H1 (cell line): Measurements from ENCODE around the gene TEX14. TPM values are rescaled to one million over a fixed set of nuclear protein-coding genes. Genes with fewer than 3 reads are reported as not detected.

Experiments
- CTCF ChIA-PET: fragments of 300-600 bp; sonication (Branson Sonifier 250); formaldehyde crosslinking; loops from one replicate; lab custom pipeline; 2021; ENCODE audit not compliant: partially characterized antibody; lab: Charles Lee
- POLR2A ChIA-PET: fragments of 300-600 bp; sonication (Branson Sonifier 250); formaldehyde crosslinking; loops from one replicate; lab custom pipeline; 2021; ENCODE audit warnings: inconsistent platforms; ENCODE audit not compliant: partially characterized antibody; lab: Charles Lee
- DNase-seq, 2 experiments: peaks; one replicate each; pipeline versions ENCODE4 v3.0.0 to v3.0.0-alpha.2; 2010 to 2022; ENCODE audit warnings: low spot score in 2 of 2, low read depth in 1 of 2, mixed read lengths in 1 of 2
- FAIRE-seq: peaks from 2 replicates; lab custom pipeline; 2011; peaks lifted over from hg19 to GRCh38; lab: Jason Lieb, UNC
- H2AFZ ChIP-seq: 2 replicates; pipeline ENCODE4 v1.8.1; 2012; ENCODE audit warnings: low read length, inconsistent platforms
- H2AK5ac ChIP-seq: 2 replicates; pipeline ENCODE4 v1.6.1; 2013; ENCODE audit warnings: low read depth, low read length
- H2BK120ac ChIP-seq: replicated peaks from 2 replicates; pipeline ENCODE3; 2013; ENCODE audit warnings: low read depth, low read length, inconsistent platforms
- H2BK12ac ChIP-seq: 2 replicates; pipeline ENCODE4 v1.6.1; 2013; ENCODE audit warnings: low read depth, low read length
- H2BK15ac ChIP-seq: 2 replicates; pipeline ENCODE4 v1.6.1; 2013; ENCODE audit warnings: low read length
- H2BK20ac ChIP-seq: 2 replicates; pipeline ENCODE4 v1.6.1; 2013; ENCODE audit warnings: low read length
- H2BK5ac ChIP-seq: 2 replicates; pipeline ENCODE4 v1.6.1; 2013; ENCODE audit warnings: low read depth, low read length
- H3K14ac ChIP-seq: 2 replicates; pipeline ENCODE4 v1.6.1; 2013; ENCODE audit warnings: inconsistent platforms; ENCODE audit not compliant: insufficient read length
- H3K18ac ChIP-seq: 2 replicates; pipeline ENCODE4 v1.6.1; 2013; ENCODE audit warnings: low read length; ENCODE audit errors: extremely low read depth
- H3K23ac ChIP-seq: 2 replicates; pipeline ENCODE4 v1.6.1; 2013; ENCODE audit warnings: inconsistent platforms; ENCODE audit not compliant: insufficient read length
- H3K23me2 ChIP-seq: 2 replicates; pipeline ENCODE4 v1.6.1; 2013; ENCODE audit warnings: low read depth, low read length
- H3K27ac ChIP-seq: 2 replicates; pipeline ENCODE4 v1.6.1; 2011; ENCODE audit warnings: low read depth, low read length, inconsistent platforms
- H3K27me3 ChIP-seq, 4 experiments: replicated peaks in 1 of 4; 1 replicate in 1 of 4; 2 replicates in 3 of 4; pipeline versions ENCODE4 v1.6.1 to v1.8.1; 2011 to 2013; ENCODE audit warnings: low read length in 3 of 4, mild to moderate bottlenecking in 3 of 4, inconsistent platforms in 2 of 4, mixed read lengths in 2 of 4, moderate library complexity in 1 of 4; ENCODE audit not compliant: control insufficient read depth in 3 of 4, insufficient read depth in 3 of 4; ENCODE audit errors: extremely low read depth in 1 of 4
- H3K36me3 ChIP-seq, 4 experiments: 2 replicates each; pipeline versions ENCODE4 v1.6.1 to v1.8.1; 2011 to 2013; ENCODE audit warnings: mild to moderate bottlenecking in 4 of 4, low read length in 3 of 4, moderate library complexity in 2 of 4, control low read depth in 1 of 4, inconsistent platforms in 1 of 4; ENCODE audit not compliant: insufficient read depth in 4 of 4, control insufficient read depth in 2 of 4
- H3K4ac ChIP-seq: replicated peaks from 2 replicates; pipeline ENCODE3; 2013; ENCODE audit warnings: low read length, low read depth, mixed read lengths, inconsistent platforms; ENCODE audit not compliant: insufficient read length
- H3K4me1 ChIP-seq, 4 experiments: replicated peaks in 1 of 4; 1 replicate in 1 of 4; 2 replicates in 3 of 4; pipeline versions ENCODE4 v1.6.1 to v1.8.1; 2011 to 2013; ENCODE audit warnings: low read length in 3 of 4, inconsistent platforms in 2 of 4, mixed read lengths in 1 of 4; ENCODE audit not compliant: insufficient read depth in 4 of 4, control insufficient read depth in 3 of 4
- H3K4me2 ChIP-seq, 2 experiments: 2 replicates each; pipeline versions ENCODE4 v1.6.1 to v1.8.1; 2011 to 2013; ENCODE audit warnings: low read depth in 2 of 2, low read length in 2 of 2, control low read depth in 1 of 2, inconsistent platforms in 1 of 2, mild to moderate bottlenecking in 1 of 2; ENCODE audit not compliant: insufficient read depth in 1 of 2
- H3K4me3 ChIP-seq, 4 experiments: fragments of 200-600, 300-600 bp in 1 of 4; sonication (generic), shearing (Covaris generic), sonication (Bioruptor Twin) in 1 of 4; 2 replicates each; pipeline versions ENCODE4 v1.5.1 to v1.8.1; 2011 to 2016; ENCODE audit warnings: low read length in 4 of 4, low read depth in 3 of 4, control low read depth in 2 of 4, inconsistent platforms in 2 of 4, mild to moderate bottlenecking in 2 of 4, mixed read lengths in 1 of 4, moderate library complexity in 1 of 4; ENCODE audit not compliant: insufficient read depth in 2 of 4; ENCODE audit errors: extremely low read depth in 1 of 4
- H3K56ac ChIP-seq: replicated peaks from 2 replicates; pipeline ENCODE3; 2013; ENCODE audit warnings: low read depth, mild to moderate bottlenecking, mixed read lengths, low read length, inconsistent platforms; ENCODE audit not compliant: insufficient read length
- H3K79me1 ChIP-seq: 2 replicates; pipeline ENCODE4 v1.6.1; 2013; ENCODE audit warnings: low read depth, low read length, control low read depth
- H3K79me2 ChIP-seq, 2 experiments: 2 replicates each; pipeline versions ENCODE4 v1.6.1 to v1.8.1; 2012 to 2013; ENCODE audit warnings: low read length in 2 of 2, mild to moderate bottlenecking in 2 of 2, inconsistent platforms in 1 of 2; ENCODE audit not compliant: insufficient read depth in 2 of 2, control insufficient read depth in 1 of 2
- H3K9ac ChIP-seq, 4 experiments: replicated peaks in 1 of 4; 1 replicate in 1 of 4; 2 replicates in 3 of 4; pipeline versions ENCODE4 v1.6.1 to v1.8.1; 2011 to 2013; ENCODE audit warnings: low read depth in 3 of 4, low read length in 3 of 4, control low read depth in 2 of 4, mild to moderate bottlenecking in 2 of 4, moderate library complexity in 2 of 4, inconsistent platforms in 1 of 4; ENCODE audit errors: extremely low read depth in 1 of 4
- H3K9me3 ChIP-seq, 2 experiments: 2 replicates each; pipeline versions ENCODE4 v1.6.1 to v1.8.1; 2012 to 2013; ENCODE audit warnings: mild to moderate bottlenecking in 2 of 2, moderate library complexity in 2 of 2, control low read depth in 1 of 2, inconsistent platforms in 1 of 2, low read depth in 1 of 2, low read length in 1 of 2, mixed read lengths in 1 of 2; ENCODE audit not compliant: insufficient read depth in 2 of 2
- H4K20me1 ChIP-seq, 2 experiments: replicated peaks in 1 of 2; 2 replicates each; pipeline versions ENCODE3 to v1.8.1; 2011 to 2013; ENCODE audit warnings: inconsistent platforms in 2 of 2, low read length in 2 of 2, mild to moderate bottlenecking in 1 of 2; ENCODE audit not compliant: insufficient read depth in 2 of 2, control insufficient read depth in 1 of 2
- H4K5ac ChIP-seq: 2 replicates; pipeline ENCODE4 v1.6.1; 2013; ENCODE audit warnings: low read length, low read depth, mixed read lengths, inconsistent platforms; ENCODE audit not compliant: insufficient read length
- H4K8ac ChIP-seq: 2 replicates; pipeline ENCODE4 v1.8.0; 2013; ENCODE audit warnings: mild to moderate bottlenecking, moderate library complexity, low read length, inconsistent platforms; ENCODE audit not compliant: insufficient read depth; ENCODE audit errors: extremely low read depth
- H4K91ac ChIP-seq: replicated peaks from 2 replicates; pipeline ENCODE3; 2013; ENCODE audit warnings: low read length, mixed read lengths, inconsistent platforms; ENCODE audit not compliant: insufficient read length
- ASH2L ChIP-seq: fragments of 200-600, 300-600 bp; sonication (generic); IDR thresholded peaks from one replicate; pipeline ENCODE4 v1.7.1; 2017; ENCODE audit warnings: low read length
- CBX5 ChIP-seq: fragments of 300-800, 300-1000 bp; sonication (generic); IDR thresholded peaks from 2 replicates; pipeline ENCODE4 v1.7.1; 2016; ENCODE audit warnings: antibody characterized with exemption, low read length, low read depth
- HDAC2 ChIP-seq, 2 experiments: fragments of 300-600 bp in 1 of 2; sonication (generic) in 1 of 2; IDR thresholded peaks; 2 replicates each; pipeline ENCODE4 v1.6.1; 2011 to 2012; ENCODE audit warnings: low read depth in 2 of 2, low read length in 2 of 2, mild to moderate bottlenecking in 2 of 2, moderate library complexity in 2 of 2, borderline replicate concordance in 1 of 2, inconsistent platforms in 1 of 2
- HDAC6 ChIP-seq: IDR thresholded peaks from one replicate; pipeline ENCODE4 v1.7.1; 2012; ENCODE audit warnings: low read depth, mild to moderate bottlenecking, inconsistent platforms, low read length, moderate library complexity
- JUN ChIP-seq: IDR thresholded peaks from 2 replicates; pipeline ENCODE4 v1.6.1; 2011; ENCODE audit warnings: low read depth, mild to moderate bottlenecking, improper control_type of control experiment, low read length
- POLR2A ChIP-seq, 2 experiments: IDR thresholded peaks; 1 replicate in 1 of 2; 2 replicates in 1 of 2; pipeline ENCODE4 v1.6.1; 2011; ENCODE audit warnings: low read depth in 2 of 2, low read length in 2 of 2, mild to moderate bottlenecking in 2 of 2; ENCODE audit errors: control extremely low read depth in 1 of 2
- RBBP5 ChIP-seq: IDR thresholded peaks from 2 replicates; pipeline ENCODE4 v1.7.1; 2012; ENCODE audit warnings: low read depth, mild to moderate bottlenecking, inconsistent platforms, low read length, moderate library complexity, borderline replicate concordance
- SIX5 ChIP-seq: IDR thresholded peaks from 2 replicates; pipeline ENCODE4 v1.6.1; 2011; ENCODE audit warnings: mild to moderate bottlenecking, low read depth, low read length
- SP1 ChIP-seq: IDR thresholded peaks from 2 replicates; pipeline ENCODE4 v1.6.1; 2011; ENCODE audit warnings: low read depth, low read length
- TEAD4 ChIP-seq: IDR thresholded peaks from 2 replicates; pipeline ENCODE4 v1.6.1; 2012; ENCODE audit warnings: low read depth, low read length, inconsistent platforms, mixed read lengths
- ZNF274 ChIP-seq: IDR thresholded peaks from 2 replicates; pipeline ENCODE4 v1.7.0; 2012; ENCODE audit warnings: low read length, borderline replicate concordance; ENCODE audit errors: extremely low read depth
- WGBS, 2 experiments: shearing (Covaris generic) in 1 of 2; methylation state at CpG; one replicate each; pipeline versions ENCODE4 v1.1.6 to v1.1.7; 2013 to 2015; ENCODE audit warnings: low lambda C conversion rate in 2 of 2, mixed read lengths in 2 of 2, inconsistent platforms in 1 of 2, low coverage in 1 of 2, missing lambda C conversion rate in 1 of 2; ENCODE audit not compliant: insufficient replicate concordance in 2 of 2, insufficient coverage in 1 of 2, insufficient read length in 1 of 2; ENCODE audit errors: extremely low coverage in 1 of 2, missing lambda C conversion rate in 1 of 2; 5-methylcytosine and 5-hydroxymethylcytosine counted together
- polyA plus RNA-seq, 7 experiments: library from polyadenylated mRNA; depleted of rRNA in 3 of 7; stranded (reverse) in 5 of 7; unstranded in 2 of 7; fragments of >200 nt in 5 of 7; fragments of 200-250 nt in 2 of 7; gene quantifications; 1 replicate in 5 of 7; 2 replicates in 1 of 7; 4 replicates in 1 of 7; pipeline versions ENCODE4 v1.2.1 to v1.2.3, GENCODE V29; 2011 to 2013; ENCODE audit warnings: missing spikeins in 2 of 7, mixed read lengths in 2 of 7
- total RNA-seq: library from RNA; stranded (reverse); fragmentation: NEBNext Ultra II Directional; extraction: Animal tissue kit (Norgen Biotek cat#: 25700); gene quantifications from 2 replicates; pipeline ENCODE4 v1.2.1, GENCODE V29; 2021

The TEX14 gene
- total and polyA plus RNA-seq, 2 of the 8 experiments (the other 6 are each of a cell fraction or from before 2014, with no cell fraction given) = 0.83 to 2.5 TPM

GRCh38 chr17:58525239-58525638 lies 166.6 kb downstream of the TEX14 start:
- Histone ChIP-seq H2BK20ac (no peak overlapping the region), H3K4ac (no peak overlapping the region), H2BK12ac (peak overlapping the region; percentile 33; the same call in 1 of the 2 replicates), H4K5ac (no peak overlapping the region), H2BK5ac (no peak overlapping the region), H2BK15ac (0 out of 2 replicates have a peak overlapping the region, but pooled peaks have one; percentile 61), H3K9ac (no peak overlapping the region), H4K91ac (no peak overlapping the region), H3K27ac (no peak overlapping the region), H3K23ac (no peak overlapping the region), H3K36me3 (no peaks in the 10 kb centered on the region), H2BK120ac (no peak overlapping the region), H2AFZ (no peak overlapping the region), H3K4me1 (peaks cover 0 to 7% (median 2%) of the 10 kb centered on the region in 4 experiments; a peak in 6 of 7 replicates), H3K9me3 (no peaks in the 10 kb centered on the region), H3K56ac (no peak overlapping the region), H3K79me2 (no peaks in the 10 kb centered on the region), H3K4me3 (no peak overlapping the region), H3K23me2 (no peaks in the 10 kb centered on the region), H3K79me1 (no peaks in the 10 kb centered on the region), H3K14ac (no peak overlapping the region), H3K27me3 (no peaks in the 10 kb centered on the region), H4K8ac (no peak overlapping the region), H3K18ac (no peak overlapping the region), H4K20me1 (no peaks in the 10 kb centered on the region), H2AK5ac (no peak overlapping the region), H3K4me2 (no peak overlapping the region)
- FAIRE-seq (no peak), DNase-seq (no peak)
- ChIA-PET CTCF (interaction anchor here (0.6 to 10.5 kb wide), 2 partner anchors 17 to 24 kb away, joined by 3 to 84 read pairs; a partner anchor contains a TSS), POLR2A (interaction anchor here (2.0 kb wide), 1 partner anchor 106 kb away, joined by 7 read pairs; no protein-coding TSS in a partner anchor)
- TF ChIP-seq HDAC2 (IDR thresholded peaks at IDR 0.05; ENCODE audit: borderline replicate concordance in 1 of 2, low read depth in 2 of 2, low read length in 2 of 2) (no peak), RBBP5 (no peak), JUN (no peak), SP1 (no peak), ZNF274 (no peak), SIX5 (no peak), HDAC6 (no peak), CBX5 (no peak), POLR2A (IDR thresholded peaks at IDR 0.05; ENCODE audit: control extremely low read depth in 1 of 2, low read depth in 2 of 2, low read length in 2 of 2) (no peak), TEAD4 (no peak), ASH2L (no peak)
- WGBS, 2 experiments = 86% methylated on average over 3 of the region's 3 CpGs; no CpG with 5 or more reads in 1 of the 2 experiments
